B cell (primary cell): ENCODE data around the gene CHORDC1. TPM values are rescaled to one million over a fixed set of nuclear protein-coding genes. Genes with fewer than 3 reads are reported as not detected.

Experiments used
- ATAC-seq: fragments of 200-7000 bp; cut with Tn5 transposase; one replicate; pipeline ENCODE4 v1.10.0; 2021; ENCODE audit warnings: low read depth, mild to moderate bottlenecking, moderate number of reproducible peaks, moderate library complexity
- CTCF ChIA-PET: fragments of 350-600 bp; sonication (Branson Sonifier 250); formaldehyde crosslinking; loops from one replicate; lab custom pipeline; 2021; ENCODE audit warnings: antibody characterized with exemption, inconsistent platforms; lab: Charles Lee
- POLR2A ChIA-PET: fragments of 350-600 bp; sonication (Branson Sonifier 250); formaldehyde crosslinking; loops from one replicate; lab custom pipeline; 2021; ENCODE audit warnings: antibody characterized with exemption; lab: Charles Lee
- DNase-seq: peaks from one replicate; pipeline ENCODE4 v3.0.0; 2013
- H2AFZ ChIP-seq: 2 replicates; pipeline ENCODE4 v1.6.1; 2012; ENCODE audit warnings: mild to moderate bottlenecking, low read depth, low read length; ENCODE audit not compliant: insufficient read depth, poor library complexity, severe bottlenecking
- H3K27ac ChIP-seq, 2 donors: 1 replicate in 1 of 2; 2 replicates in 1 of 2; pipeline ENCODE4 v1.5.1; 2012 to 2013; ENCODE audit warnings: low read length in 2 of 2, mild to moderate bottlenecking in 2 of 2, moderate library complexity in 1 of 2
- H3K27me3 ChIP-seq, 4 experiments: fragments of 200-600 bp in 1 of 4; sonication (generic) in 1 of 4; replicated peaks in 1 of 4; 1 replicate in 2 of 4; 2 replicates in 2 of 4; pipeline versions ENCODE4 v1.6.1 to v1.7.0; 2013 to 2016; ENCODE audit warnings: low read length in 3 of 4, mild to moderate bottlenecking in 2 of 4, mixed read lengths in 1 of 4, moderate library complexity in 1 of 4; ENCODE audit not compliant: insufficient read depth in 4 of 4, control insufficient read depth in 3 of 4; ENCODE audit errors: control extremely low read depth in 1 of 4
- H3K36me3 ChIP-seq, 2 experiments: replicated peaks in 1 of 2; 1 replicate in 1 of 2; 2 replicates in 1 of 2; pipeline versions ENCODE4 v1.6.1 to v1.7.1; 2013; ENCODE audit warnings: low read length in 1 of 2; ENCODE audit not compliant: insufficient read depth in 2 of 2, control insufficient read depth in 1 of 2; ENCODE audit errors: control extremely low read depth in 1 of 2, extremely low read depth in 1 of 2
- H3K4me1 ChIP-seq, 2 donors: fragments of 200-600 bp in 1 of 2; sonication (generic) in 1 of 2; 1 replicate in 1 of 2; 2 replicates in 1 of 2; pipeline versions ENCODE4 v1.5.1 to v1.6.1; 2013 to 2017; ENCODE audit warnings: low read length in 2 of 2; ENCODE audit not compliant: control insufficient read depth in 2 of 2, insufficient read depth in 2 of 2
- H3K4me2 ChIP-seq: replicated peaks from 2 replicates; pipeline ENCODE3; 2012; ENCODE audit warnings: mild to moderate bottlenecking, low read depth, low read length; ENCODE audit not compliant: poor library complexity, severe bottlenecking
- H3K4me3 ChIP-seq, 5 experiments: fragments of 200-600 bp in 1 of 5; sonication (generic) in 1 of 5; 1 replicate in 3 of 5; 2 replicates in 2 of 5; pipeline versions ENCODE4 v1.5.1 to v1.7.0; 2011 to 2016; ENCODE audit warnings: low read length in 4 of 5, mild to moderate bottlenecking in 4 of 5, low read depth in 2 of 5, control low read depth in 1 of 5, moderate library complexity in 1 of 5; ENCODE audit not compliant: insufficient read depth in 1 of 5; ENCODE audit errors: control extremely low read depth in 1 of 5, extremely low read depth in 1 of 5
- H3K79me2 ChIP-seq: fragments of 200-600 bp; sonication (generic); one replicate; pipeline ENCODE4 v1.6.0; 2016; ENCODE audit warnings: low read length; ENCODE audit not compliant: control insufficient read depth, insufficient read depth
- H3K9ac ChIP-seq: fragments of 200-600 bp; sonication (generic); 2 replicates; pipeline ENCODE4 v1.6.1; 2017; ENCODE audit warnings: mild to moderate bottlenecking, low read length, moderate library complexity
- H3K9me3 ChIP-seq, 3 donors: one replicate each; pipeline versions ENCODE4 v1.6.1 to v1.7.1; 2013; ENCODE audit warnings: low read length in 2 of 3; ENCODE audit not compliant: control insufficient read depth in 2 of 3, insufficient read depth in 1 of 3; ENCODE audit errors: control extremely low read depth in 1 of 3
- H4K20me1 ChIP-seq: 2 replicates; pipeline ENCODE4 v1.6.0; 2012; ENCODE audit warnings: mild to moderate bottlenecking, low read length; ENCODE audit not compliant: insufficient read depth, control insufficient read depth, poor library complexity, severe bottlenecking
- H3K27ac Mint-ChIP-seq: one replicate; pipeline ENCODE4 v1.8.0; 2021; ENCODE audit warnings: mixed read lengths
- H3K27me3 Mint-ChIP-seq: one replicate; pipeline ENCODE4 v1.8.0; 2021; ENCODE audit warnings: mixed read lengths
- H3K4me1 Mint-ChIP-seq: one replicate; pipeline ENCODE4 v1.8.0; 2021; ENCODE audit warnings: mixed read lengths
- H3K4me3 Mint-ChIP-seq: one replicate; pipeline ENCODE4 v1.8.0; 2021; ENCODE audit warnings: mixed read lengths
- H3K9me3 Mint-ChIP-seq: one replicate; pipeline ENCODE4 v1.8.0; 2022; ENCODE audit warnings: mixed read lengths; ENCODE audit not compliant: insufficient read depth
- CTCF ChIP-seq: fragments of 200-600 bp; IDR thresholded peaks from one replicate; pipeline ENCODE4 v1.8.0; 2022; ENCODE audit warnings: antibody characterized with exemption, mild to moderate bottlenecking
- EZH2 ChIP-seq: IDR thresholded peaks from 2 replicates; pipeline ENCODE4 v1.6.1; 2012; ENCODE audit warnings: borderline replicate concordance, low read depth, mild to moderate bottlenecking, moderate library complexity, low read length; ENCODE audit not compliant: insufficient read depth, poor library complexity, severe bottlenecking
- WGBS: methylation state at CpG from one replicate; pipeline ENCODE4 v1.1.5; 2013; ENCODE audit warnings: missing lambda C conversion rate; ENCODE audit not compliant: insufficient coverage; 5-methylcytosine and 5-hydroxymethylcytosine counted together
- intact Hi-C: fragments of 100-400 bp; cut with micrococcal nuclease; formaldehyde crosslinking; loops from one replicate; pipeline ENCODE4 v1.10.0; 2022
- polyA plus RNA-seq: library from polyadenylated mRNA; depleted of rRNA; stranded (reverse); fragments of >200 nt; gene quantifications from 2 replicates; pipeline ENCODE4 v1.2.3, GENCODE V29; 2012
- total RNA-seq, 2 donors: library from RNA; stranded (reverse); fragments of 120-200 nt in 1 of 2; gene quantifications; 1 replicate in 1 of 2; 2 replicates in 1 of 2; pipeline versions ENCODE4 v1.2.3 to v1.2.4, GENCODE V29; 2013 to 2022

CHORDC1 gene
- total and polyA plus RNA-seq, 2 donors (not counting 1 experiment from before 2014, with no cell fraction given): 22.1 to 76.9 TPM

DNA sequence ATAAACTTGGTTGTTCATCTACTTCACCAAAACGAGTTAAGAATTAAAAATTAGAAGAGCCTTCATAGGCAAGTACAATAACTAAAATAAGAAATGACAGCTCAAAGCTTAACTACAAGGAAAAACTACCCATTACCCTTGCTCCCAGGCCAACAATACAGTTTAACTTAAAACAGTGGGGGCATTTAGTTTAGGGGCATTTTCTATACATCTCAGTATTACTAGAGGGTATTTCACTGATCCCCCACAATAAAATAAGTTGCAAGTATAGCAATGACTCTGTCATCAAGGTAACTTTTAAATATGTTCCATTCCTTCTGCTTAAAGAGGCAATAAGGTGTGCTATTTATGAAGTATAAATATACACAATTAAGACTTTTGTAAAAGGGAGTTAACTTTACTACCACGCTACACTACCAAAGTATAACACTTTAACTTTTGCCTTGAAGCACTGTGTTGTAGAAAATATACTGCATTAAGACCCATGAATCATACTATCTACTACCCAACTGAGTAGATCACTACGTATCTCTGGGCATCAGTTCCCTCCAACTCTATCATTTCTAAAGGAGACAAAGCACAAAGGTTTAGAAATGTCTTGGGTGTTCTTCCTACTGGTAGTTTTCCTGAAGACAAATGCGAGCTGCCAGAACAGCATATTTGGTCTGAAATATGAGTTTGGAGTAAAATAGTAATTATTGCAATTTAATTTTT is 29.8 kb downstream of the CHORDC1 start:
- ChIA-PET POLR2A (no interaction called here), CTCF (interaction anchor here (4.1 kb wide), 1 partner anchor 11 kb away, joined by 20 read pairs; no protein-coding TSS in a partner anchor)
- H3K4me3 Mint-ChIP-seq: no peak overlapping the region
- no peaks in the 10 kb centered on the region for H3K9me3 ChIP-seq
- ATAC-seq (no peak), DNase-seq (no peak)
- no CpG with 5 or more reads among the region's 4 CpGs for WGBS
- H3K27ac ChIP-seq: no peak overlapping the region
- H3K4me3 ChIP-seq: no peak overlapping the region
- no peak overlapping the region for H3K27ac Mint-ChIP-seq
- H3K79me2 ChIP-seq: no peaks in the 10 kb centered on the region
- no peaks in the 10 kb centered on the region for H3K27me3 ChIP-seq
- no peaks in the 10 kb centered on the region for H3K9me3 Mint-ChIP-seq
- no peak overlapping the region for H3K4me2 ChIP-seq
- no peaks in the 10 kb centered on the region for H4K20me1 ChIP-seq
- intact Hi-C loops: no loop called here
- no peaks in the 10 kb centered on the region for H3K27me3 Mint-ChIP-seq
- H2AFZ ChIP-seq: no peak overlapping the region
- H3K36me3 ChIP-seq: no peaks in the 10 kb centered on the region
- no peaks in the 10 kb centered on the region for H3K4me1 Mint-ChIP-seq
- H3K9ac ChIP-seq: no peak overlapping the region
- no peaks in the 10 kb centered on the region for H3K4me1 ChIP-seq
- TF ChIP-seq EZH2: no peak
- TF ChIP-seq CTCF: no peak

DNA sequence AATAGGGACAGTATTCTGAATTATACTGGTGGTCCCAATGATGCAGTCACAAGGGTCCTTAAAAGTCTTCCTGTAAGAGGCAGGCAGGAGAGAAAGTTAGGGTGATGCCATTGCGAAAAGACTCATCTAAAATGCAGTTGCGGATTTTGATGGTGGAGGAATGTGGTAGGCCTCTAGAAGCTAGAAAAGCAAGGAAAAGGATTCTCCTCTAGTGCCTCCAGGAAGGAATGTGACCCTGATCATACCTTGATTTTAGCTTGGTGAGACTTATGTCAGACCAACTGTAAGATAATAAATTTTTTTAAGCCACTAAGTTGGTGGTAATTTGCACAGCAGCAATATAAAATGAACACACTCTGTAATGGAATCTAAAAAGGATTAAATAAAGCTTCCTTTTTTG is 33.8 kb downstream of the CHORDC1 start:
- no peak for TF ChIP-seq CTCF
- TF ChIP-seq EZH2: no peak
- Histone ChIP-seq H4K20me1 (no peaks in the 10 kb centered on the region), H3K4me2 (no peak overlapping the region), H3K9ac (no peak overlapping the region), H3K4me3 (no peak overlapping the region), H3K9me3 (no peaks in the 10 kb centered on the region), H3K27ac (no peak overlapping the region), H3K27me3 (no peaks in the 10 kb centered on the region), H3K79me2 (no peaks in the 10 kb centered on the region), H2AFZ (no peak overlapping the region), H3K4me1 (no peaks in the 10 kb centered on the region), H3K36me3 (no peaks in the 10 kb centered on the region)
- 100% methylated on average over 2 of the region's 2 CpGs for WGBS
- no peak for DNase-seq
- no peak overlapping the region for H3K27ac Mint-ChIP-seq
- no peak overlapping the region for H3K4me3 Mint-ChIP-seq
- no peaks in the 10 kb centered on the region for H3K27me3 Mint-ChIP-seq
- H3K4me1 Mint-ChIP-seq: no peaks in the 10 kb centered on the region
- intact Hi-C loops: no loop called here
- POLR2A ChIA-PET: no interaction called here
- CTCF ChIA-PET: interaction anchor here (2.8 kb wide), 1 partner anchor 15 kb away, joined by 14 read pairs; no protein-coding TSS in a partner anchor
- no peak for ATAC-seq
- no peaks in the 10 kb centered on the region for H3K9me3 Mint-ChIP-seq
